ENCODE results near the gene TFDP1.

TFDP1 gene

DNA sequence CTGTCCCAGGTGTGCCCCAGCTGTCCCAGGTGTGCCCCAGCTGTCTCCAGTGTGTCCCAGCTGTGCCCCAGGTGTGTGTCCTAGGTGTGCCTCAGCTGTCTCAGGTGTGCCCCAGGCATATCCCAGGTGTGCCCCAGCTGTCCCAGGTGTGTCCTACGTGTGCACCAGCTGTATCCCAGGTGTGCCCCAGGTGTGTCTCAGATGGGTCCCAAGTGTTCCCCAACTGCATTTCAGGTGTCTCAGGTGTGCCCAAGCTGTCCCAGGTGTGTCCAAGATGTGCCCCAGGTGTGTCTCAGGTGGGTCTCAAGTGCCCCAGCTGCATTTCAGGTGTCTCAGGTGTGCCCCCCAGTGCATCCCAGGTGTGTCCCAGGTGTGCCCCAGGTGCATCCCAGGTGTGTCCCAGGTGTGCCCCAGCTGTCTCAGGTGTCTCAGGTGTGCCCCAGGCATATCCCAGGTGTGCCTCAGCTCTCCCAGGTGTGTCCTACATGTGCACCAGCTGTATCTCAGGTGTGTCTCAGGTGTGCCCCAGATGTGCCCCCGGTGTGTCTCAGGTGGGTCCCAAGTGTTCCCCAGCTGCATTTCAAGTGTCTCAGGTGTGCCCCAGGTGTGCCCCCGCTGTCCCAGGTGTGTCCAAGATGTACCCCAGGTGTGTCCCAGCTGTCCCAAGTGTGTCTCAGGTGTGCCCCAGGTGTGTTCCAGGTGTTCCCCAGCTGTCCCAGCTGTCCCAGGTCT lies 81.2 kb downstream of the TFDP1 start:
- no peak for DNase-seq (ENCODE audit: low read depth, low spot score)

DNA sequence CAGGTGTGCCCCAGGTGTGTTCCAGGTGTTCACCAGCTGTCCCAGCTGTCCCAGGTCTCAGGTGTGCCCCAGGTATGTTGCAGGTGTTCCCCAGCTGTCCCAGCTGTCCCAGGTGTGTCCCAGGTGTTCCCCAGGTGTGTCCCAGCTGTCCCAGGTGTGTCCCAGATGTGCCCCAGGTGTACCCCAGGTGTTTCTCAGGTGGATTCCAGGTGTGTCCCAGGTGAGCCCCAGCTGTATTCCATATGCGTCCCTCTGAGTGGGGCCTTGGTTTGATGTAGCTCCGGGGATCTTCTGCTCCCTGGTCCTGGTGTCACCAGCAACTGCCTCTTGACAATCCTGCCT lies 81.7 kb downstream of the TFDP1 start:
- DNase-seq (ENCODE audit: low read depth, low spot score): no peak

DNA sequence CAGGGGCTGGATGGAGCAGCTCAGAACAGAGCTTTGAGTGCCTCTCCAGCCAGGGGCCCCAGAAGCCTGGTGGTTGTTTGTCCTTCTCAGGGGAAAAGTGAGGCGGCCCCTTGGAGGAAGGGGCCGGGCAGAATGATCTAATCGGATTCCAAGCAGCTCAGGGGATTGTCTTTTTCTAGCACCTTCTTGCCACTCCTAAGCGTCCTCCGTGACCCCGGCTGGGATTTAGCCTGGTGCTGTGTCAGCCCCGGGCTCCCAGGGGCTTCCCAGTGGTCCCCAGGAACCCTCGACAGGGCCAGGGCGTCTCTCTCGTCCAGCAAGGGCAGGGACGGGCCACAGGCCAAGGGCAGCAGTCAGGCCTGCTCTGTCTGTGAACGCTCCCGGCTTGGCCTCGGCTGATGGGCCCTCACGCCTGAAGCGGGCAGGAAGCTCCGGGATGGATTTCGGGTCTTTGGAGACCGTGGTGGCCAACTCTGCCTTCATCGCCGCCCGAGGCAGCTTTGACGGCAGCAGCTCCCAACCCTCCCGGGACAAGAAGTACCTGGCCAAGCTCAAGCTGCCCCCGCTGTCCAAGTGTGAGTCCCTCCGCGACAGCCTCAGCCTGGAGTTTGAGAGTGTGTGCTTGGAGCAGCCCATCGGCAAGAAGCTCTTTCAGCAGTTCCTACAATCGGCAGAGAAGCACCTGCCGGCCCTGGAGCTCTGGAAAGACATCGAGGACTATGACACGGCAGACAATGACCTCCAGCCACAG lies 82.6 kb downstream of the TFDP1 start, which contains the start of gene GRK1:
Gene GRK1, plus strand, starts transcription at position 269 of the 751 bp plus-strand sequence. Its CDS starts 168 bp downstream, at position 437.
- DNase-seq (ENCODE audit: low read depth, low spot score): no peak

DNA sequence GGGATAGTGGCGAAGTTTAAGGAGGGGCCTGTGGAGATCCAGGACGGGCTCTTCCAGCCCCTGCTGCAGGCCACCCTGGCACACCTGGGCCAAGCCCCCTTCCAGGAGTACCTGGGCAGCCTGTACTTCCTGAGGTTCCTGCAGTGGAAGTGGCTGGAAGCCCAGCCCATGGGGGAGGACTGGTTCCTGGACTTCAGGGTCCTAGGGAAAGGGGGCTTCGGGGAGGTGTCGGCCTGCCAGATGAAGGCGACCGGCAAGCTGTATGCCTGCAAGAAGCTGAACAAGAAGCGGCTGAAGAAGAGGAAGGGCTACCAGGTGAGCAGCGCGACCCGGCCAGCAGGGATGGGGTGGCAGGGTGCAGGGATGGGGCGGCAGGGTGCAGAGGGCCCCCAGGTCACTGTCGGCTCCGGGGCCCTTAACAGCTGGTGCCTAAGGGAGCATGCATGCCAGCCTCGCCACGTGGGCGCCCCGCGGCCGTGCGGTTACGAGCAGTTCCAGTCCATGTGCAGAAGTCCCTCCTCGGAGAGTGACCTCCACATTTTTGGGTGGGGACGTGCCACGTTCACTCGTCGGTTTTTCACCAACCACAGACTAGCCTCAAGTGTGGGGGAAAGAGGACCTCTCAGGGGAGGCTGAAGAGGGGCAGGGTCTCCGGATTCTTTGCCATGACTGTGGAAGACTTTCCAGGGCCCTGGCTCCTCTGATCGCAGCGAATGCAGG lies 83.4 kb downstream of the TFDP1 start:
- DNase-seq (ENCODE audit: low read depth, low spot score): no peak

DNA sequence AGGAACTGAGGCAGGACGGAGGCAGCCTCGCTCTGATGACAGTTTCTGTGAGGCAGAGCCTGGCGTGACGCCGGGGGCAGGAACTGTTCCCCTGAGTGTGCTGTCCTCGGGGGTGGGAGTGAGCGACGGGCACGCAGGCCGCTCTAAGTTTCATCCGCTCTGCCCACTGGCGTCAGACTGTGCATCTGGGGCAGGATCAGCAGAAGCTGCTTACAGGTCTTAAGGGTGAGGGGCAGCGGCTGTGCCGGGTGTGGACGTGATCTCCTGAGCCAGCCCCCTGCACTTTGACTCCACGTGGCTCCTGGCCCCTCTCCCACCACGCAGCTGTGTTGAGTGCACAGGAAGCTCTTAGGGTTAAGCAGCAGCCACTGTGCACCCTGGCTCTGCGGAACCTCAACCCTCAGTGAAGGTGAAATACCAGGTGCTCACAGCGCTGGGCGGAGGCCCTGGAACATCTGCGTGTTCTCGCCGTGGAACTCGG lies 84.0 kb downstream of the TFDP1 start:
- DNase-seq (ENCODE audit: low read depth, low spot score): no peak

DNA sequence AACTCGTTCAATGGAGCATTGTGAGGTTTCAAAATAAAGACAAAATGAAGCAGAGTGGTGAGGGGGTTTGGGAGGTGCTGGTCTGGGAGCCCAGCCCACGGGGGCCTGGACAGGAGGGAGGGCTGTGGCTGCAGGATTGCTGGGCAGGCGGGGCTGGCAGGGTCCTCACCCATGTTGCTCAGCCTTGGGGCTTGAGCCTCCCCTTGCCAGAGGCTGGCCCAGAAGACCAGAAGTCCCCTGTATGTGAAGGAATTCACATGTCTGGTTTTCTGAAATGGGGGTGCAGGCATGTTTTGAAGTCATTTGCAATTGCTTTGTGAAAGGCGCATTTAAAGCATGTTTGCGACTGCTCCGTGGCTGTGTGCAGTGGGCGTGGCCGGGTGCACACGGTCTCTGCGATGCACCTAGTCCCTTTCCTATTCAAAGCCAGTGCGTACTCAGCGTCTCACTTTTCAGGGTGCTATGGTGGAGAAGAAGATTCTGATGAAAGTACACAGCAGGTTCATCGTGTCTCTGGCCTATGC lies 84.7 kb downstream of the TFDP1 start:
- DNase-seq (ENCODE audit: low read depth, low spot score): no peak

DNA sequence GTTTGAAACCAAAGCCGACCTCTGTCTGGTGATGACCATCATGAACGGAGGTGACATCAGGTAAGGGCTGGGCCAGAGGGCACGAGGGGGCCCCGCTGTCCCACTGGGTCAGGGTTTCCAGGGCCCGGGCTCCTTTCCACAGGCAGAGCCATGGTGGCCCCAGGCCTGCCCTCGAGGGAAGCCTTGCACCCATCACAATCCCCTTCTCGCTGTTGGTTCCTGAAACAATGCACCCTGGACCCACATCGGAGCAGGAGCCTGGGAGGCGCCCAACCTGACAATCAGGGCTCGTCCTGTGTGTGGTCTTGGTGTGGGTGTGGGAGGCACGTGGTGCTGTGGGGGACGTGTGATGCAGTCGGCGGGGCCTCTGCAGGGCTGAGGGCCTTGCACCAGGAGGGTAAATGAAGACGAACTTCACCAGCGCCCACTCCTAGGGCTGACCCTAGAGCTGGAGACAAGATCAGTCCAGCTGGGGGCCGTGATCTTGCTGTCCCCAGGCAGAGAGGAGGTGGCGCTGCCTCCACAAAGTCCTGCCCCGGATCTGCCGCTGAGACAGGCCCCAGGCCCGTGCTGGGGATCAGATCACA lies 85.3 kb downstream of the TFDP1 start:
- DNase-seq (ENCODE audit: low read depth, low spot score): no peak

DNA sequence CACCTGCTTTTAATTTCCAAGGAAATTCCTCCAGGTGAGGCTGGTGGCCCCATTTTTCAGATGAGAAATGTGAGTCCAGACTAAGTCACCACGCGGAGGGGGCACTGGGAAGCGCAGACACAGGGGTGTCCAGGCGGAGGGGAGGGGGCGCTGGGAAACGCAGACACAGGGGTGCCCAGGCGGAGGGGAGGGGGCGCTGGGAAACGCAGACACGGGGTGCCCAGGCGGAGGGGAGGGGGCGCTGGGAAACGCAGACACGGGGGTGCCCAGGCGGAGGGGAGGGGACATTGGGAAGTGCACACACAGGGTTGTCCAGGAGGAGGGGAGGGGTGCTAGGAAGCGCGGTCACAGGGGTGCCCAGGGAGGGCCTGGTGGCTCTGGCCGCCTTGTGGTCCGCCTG lies 86.0 kb downstream of the TFDP1 start:
- DNase-seq (ENCODE audit: low read depth, low spot score): no peak

DNA sequence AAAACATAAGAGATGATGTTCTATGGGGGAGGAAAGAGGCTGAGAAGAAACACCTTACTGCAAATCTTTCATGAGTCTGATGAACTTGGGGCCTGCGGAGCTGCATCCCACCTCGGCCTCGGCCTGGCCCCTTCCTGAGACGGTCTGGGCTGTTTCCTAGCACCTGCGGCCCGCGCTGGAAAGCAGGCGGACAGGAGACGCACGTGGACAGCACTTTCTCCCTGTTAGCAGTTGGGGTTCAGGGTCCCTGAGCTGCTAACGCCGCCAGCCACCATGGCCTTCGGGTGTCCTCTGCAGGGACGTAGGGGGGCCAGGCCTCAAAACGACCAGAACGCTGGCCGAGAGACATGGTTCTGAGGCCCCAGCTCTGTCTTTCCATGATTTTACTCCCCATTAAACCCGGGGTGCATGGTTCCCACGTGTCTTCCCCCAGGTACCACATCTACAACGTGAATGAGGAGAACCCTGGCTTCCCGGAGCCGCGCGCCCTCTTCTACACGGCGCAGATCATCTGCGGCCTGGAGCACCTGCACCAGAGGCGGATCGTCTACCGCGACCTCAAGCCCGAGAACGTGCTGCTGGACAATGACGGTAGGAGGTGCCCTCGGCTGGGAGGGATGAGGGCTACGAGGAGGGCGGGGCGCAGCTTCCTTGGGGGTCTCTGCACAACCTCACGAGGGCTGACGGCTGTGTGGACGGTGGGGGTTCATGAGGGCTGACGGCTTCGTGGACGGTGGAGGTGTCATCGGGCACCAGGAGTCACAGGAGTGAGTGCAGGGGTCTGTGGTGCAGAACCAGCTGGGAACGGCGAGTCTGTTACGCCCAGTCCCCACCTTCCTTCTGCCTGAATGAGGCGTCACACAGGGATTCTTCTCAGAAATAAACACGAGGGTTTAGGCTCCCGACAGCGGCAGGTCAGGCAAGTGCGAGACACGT lies 86.8 kb downstream of the TFDP1 start:
- DNase-seq (ENCODE audit: low read depth, low spot score): no peak

DNA sequence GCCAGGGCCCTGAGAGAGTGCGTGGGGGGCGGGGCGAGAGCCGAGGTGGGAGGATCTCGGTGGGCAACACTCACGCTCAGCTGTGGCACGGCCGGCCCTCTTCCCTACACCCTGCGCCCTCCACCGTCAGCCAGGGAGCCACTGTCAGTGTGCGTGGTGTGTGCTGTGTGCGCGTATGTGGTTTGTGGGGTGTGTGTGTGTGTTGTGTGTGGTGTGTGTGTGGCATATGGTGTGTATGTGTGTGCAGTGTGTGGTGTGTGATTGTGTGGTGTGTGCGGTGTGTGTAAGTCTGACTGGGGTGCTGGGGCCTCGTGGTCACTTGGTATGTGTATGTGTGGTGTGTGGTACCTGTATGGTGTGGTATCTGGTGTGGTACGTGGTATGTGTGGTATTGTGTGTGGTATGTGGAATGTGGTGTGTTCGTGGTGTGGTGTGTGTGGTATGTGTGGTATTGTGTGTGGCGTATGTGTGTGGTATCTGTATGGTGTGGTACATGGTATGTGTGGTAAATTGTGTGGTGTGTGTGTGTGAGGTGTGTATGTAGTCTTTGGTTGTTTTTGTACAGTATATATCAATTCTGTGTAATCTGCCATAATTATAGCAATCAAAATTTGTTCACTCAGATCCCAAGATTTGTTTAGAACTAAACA lies 87.6 kb downstream of the TFDP1 start:
- DNase-seq (ENCODE audit: low read depth, low spot score): no peak
